ENCODE data around the gene TCAP.

The TCAP gene, protein sequence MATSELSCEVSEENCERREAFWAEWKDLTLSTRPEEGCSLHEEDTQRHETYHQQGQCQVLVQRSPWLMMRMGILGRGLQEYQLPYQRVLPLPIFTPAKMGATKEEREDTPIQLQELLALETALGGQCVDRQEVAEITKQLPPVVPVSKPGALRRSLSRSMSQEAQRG

DNA sequence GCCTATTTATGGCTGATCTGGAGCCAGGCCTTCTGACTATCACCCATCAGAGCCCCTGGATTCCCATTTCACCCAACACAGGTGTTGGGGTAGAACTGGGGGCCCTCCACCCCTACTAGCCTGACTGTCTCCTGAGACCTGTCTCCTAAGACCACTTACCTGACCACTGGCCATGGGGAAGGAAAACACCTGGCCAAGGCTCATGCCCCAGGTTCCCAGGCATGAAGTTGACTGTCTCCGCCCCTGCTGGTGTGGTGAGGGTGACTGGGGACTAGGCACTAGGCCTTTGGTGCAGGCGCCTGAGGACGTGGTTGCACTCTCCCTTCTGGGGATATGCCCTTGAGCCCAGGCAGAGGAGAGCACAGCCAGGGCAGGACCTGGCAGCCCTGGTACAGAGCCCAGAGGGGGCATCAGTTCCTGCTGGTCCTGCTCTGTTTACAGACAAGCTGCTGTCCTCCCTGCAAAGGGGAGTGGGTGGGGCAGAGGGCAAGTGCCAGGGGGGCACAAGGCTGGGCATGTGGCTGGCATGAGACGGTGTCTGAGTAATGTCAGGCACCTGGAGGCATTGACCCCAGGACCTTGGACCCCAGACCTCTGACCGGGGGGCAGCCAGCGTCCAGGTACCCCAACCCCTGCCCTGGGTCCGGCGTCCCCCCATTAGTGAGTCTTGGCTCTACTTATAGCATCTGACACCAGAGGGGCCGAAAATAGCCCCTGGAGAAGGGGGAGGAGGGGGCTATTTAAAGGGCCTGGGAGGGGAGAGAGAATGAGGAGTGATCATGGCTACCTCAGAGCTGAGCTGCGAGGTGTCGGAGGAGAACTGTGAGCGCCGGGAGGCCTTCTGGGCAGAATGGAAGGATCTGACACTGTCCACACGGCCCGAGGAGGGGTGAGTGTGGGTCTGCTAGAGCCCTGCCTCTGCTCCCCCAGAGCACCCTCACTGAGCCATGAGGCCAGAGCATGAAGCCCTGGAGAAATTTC is at the start of gene TCAP:
TCAP (plus strand) TSS at position 769 of the 981 bp plus-strand sequence; CDS start at position 780, 11 bp downstream.
- no peak for DNase-seq
- intact Hi-C loops (cut with DNase I), result no loop called here

GRCh38 chr17:39615434-39615833 is 49.7 kb upstream of the TCAP start:
- intact Hi-C loops (cut with DNase I), result no loop called here
- DNase-seq, result no peak

DNA sequence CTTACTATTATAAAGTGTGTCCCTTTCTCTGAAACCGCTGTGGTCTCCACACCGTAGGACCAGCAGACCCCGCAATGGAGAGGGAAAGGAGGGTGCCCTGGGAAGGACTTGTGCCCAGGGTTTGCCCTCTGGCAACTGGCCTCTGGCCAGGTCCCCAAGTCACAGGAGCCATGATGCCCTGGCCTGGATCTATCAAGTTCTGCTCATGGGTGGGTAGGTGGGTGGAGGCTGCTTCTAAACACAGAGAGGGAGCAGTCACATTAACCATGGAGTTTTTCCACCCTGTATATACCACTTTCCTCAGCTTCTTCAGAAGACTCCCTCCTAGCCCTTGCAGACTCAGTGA is 48.1 kb upstream of the TCAP start:
- intact Hi-C loops (cut with DNase I), result no loop called here
- no peak for DNase-seq

DNA sequence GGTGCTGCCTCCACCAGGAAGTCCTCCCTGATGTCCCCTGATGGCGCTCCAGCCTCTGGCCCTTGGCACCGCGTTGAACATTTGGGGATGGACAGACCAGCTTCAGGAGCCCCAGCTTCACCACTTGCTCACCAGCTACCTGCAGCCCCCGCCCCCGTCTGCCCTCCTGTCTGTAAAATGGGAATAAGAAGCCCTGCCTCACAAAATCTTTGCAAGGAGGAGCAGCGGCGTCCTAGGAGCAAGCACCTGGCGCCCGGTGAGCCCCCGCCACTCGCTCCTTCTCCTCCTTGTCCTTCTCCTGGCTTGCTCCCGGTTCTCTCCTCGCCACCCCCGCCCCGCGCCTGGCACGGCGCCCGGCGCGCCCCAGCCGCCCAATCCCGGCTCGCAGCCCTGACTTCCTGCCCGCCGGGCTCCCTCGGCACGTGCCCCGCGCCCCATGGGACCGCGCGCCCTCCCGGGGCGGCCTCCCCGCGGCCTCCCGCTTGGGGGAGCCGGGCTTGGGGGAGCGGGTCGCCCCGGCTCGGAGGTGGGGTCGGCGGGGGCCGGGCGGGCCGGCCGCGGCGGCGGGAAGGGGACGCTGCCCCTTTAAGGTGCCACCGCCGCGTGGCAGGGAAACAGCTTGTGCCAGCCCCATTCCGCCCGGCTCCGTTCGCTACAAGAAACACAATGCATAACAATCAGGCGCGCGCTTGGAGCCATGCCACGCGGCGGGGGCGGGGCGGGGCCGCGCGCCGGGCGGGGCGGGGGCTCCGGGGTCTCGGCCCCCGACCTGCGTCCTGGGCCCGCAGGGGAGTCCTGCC is 47.5 kb upstream of the TCAP start:
- peak in 8 of 10 donors; percentile 60 to 94 (median 71) for DNase-seq
- intact Hi-C loops (cut with DNase I), result no loop called here

GRCh38 chr17:39618246-39618913 is 46.8 kb upstream of the TCAP start:
- DNase-seq, result peak in 1 of 10 donors; percentile 85
- intact Hi-C loops (cut with DNase I), result no loop called here

- DNase-seq, result no peak
- intact Hi-C loops (cut with DNase I), result no loop called here
Measured at GRCh38 chr17:39618956-39619785, 46.0 kb upstream of the TCAP start.

DNA sequence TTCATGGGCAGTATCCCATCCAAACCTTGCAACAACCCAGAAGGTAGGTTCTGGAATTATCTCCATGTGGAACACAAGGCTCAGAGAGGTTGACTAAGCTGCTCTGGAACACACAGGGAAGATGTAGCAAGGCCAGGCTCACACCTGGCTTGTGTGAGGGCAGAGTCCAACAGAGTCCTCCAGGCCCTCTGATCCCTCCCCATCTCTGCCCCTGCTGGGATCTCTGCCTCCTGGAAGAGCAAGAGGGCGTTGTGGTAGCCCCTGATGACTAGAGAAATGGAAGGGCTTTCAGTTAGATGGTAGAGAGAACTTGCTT is 45.4 kb upstream of the TCAP start:
- intact Hi-C loops (cut with DNase I), result loop anchor here (5.0 kb wide), 2 partner anchors 72 to 113 kb away; partner anchors contain the start of gene MIEN1
- DNase-seq, result no peak

- intact Hi-C loops (cut with DNase I), result loop anchor here (1.0 to 5.0 kb wide), 4 partner anchors 51 to 133 kb away; partner anchors contain the start of gene MIEN1
- peak; percentile 84 to 98 (median 92) for DNase-seq
Measured at GRCh38 chr17:39621523-39622379, 43.4 kb upstream of the TCAP start.

DNA sequence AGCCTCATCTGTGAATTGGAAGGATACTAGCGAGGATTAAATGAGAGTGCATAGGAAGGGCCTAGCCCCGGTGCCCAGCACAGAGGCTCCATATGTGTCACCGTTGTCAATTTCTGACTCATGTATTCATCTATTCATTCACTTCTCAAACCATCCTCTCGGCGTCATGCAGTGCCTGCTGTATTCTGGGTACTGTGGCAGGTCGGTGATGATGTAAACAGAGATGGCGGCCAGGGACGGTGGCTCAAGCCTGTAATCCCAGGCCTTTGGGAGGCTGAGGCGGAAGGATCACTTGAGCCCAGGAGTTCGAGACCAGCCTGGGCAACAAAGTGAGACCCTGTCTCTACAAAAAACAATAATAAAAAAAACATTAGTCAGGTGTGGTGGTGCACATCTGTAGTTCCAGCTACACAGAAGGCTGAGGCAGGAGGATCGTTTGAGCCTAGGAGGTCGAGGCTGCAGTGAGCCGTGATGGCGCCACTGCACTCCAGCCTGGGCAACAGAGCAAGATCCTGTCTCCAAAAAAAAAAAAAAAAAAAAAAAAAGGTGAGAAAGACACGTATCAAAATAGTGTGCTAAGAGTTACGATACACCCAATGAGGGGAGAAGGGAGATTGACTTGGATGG is 42.7 kb upstream of the TCAP start:
- peak in 1 of 10 donors; percentile 79 for DNase-seq
- intact Hi-C loops (cut with DNase I), result loop anchor here (1.0 to 5.0 kb wide), 4 partner anchors 50 to 132 kb away; partner anchors contain the start of gene MIEN1

GRCh38 chr17:39623356-39623950 is 41.7 kb upstream of the TCAP start:
- DNase-seq, result peak; percentile 84 to 98 (median 93)
- intact Hi-C loops (cut with DNase I), result loop anchor here (2.0 to 5.0 kb wide), 3 partner anchors 76 to 131 kb away; partner anchors contain the start of gene MIEN1

- DNase-seq, result no peak
- intact Hi-C loops (cut with DNase I), result loop anchor here (5.0 kb wide), 2 partner anchors 77 to 108 kb away; partner anchors contain the start of gene MIEN1
Measured at GRCh38 chr17:39624313-39624712, 40.8 kb upstream of the TCAP start.

DNA sequence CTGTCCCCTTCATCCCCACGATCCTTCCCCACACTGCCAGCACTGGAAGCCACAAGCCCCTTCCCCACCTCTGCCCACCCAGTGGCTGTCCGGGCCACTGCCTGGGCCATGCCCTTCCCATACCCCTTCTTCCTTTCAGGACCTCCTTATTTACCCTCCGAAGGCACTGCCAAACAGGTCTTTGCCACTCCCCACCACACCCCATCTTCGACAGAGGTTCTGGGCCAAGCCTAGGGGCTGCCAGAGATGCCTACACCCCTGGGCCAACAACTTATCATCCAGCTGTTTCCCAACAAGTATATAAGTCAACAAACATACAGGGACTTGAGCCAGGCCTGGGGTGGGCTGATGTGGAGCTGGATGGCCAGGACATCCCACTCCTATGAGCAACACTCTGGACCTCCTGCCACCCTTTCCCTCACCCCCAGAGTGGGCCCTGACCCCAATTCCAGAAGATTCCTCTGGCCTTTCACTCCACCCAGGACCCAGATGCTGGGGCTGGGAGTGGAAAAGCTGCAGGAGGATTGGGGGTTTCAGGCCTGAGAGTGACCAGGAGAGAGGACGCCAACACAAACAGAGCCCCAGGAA is 39.9 kb upstream of the TCAP start:
- DNase-seq, result no peak
- intact Hi-C loops (cut with DNase I), result no loop called here

DNA sequence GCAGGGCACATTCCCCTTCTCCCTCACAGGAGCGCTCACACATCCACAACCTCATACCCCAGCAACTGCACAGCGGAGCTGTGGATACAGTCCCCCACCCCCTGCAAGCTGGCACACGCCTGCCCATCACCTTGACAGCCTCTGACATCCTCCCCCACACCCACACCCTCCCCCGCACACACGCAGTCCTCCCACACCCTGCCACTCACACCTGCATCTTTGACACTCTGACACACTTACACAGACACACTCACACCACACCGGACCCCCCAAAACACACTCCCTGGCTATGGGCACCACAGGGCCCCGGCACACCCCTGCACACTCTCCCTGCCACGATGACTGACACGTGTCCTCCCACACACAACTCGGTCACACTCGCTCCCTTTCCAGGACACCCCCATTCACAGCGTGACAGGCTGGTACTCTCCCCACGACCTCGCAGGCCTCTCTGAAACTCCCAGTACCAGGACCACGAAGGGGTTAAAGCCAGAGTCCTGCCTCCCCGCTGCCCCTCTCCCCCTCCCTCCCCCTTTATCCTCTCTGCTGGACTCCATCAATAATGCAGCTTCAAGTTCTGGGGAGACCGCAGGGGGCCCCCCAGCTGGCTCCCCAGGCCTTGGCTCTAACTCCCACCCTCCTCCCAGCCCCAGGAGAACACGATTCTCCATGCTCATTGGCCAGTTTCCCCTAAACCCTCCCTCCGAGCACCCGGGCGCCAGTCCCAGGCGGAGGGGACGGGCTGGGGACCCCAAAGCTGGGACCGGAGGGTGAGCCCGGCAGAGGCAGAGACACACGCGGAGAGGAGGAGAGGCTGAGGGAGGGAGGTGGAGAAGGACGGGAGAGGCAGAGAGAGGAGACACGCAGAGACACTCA is 38.7 kb upstream of the TCAP start, which contains the start of gene PPP1R1B:
PPP1R1B (plus strand) TSS at position 782 of the 876 bp plus-strand sequence. CDS start 441 bp downstream, outside the sequence.
- intact Hi-C loops (cut with DNase I), result no loop called here
- peak in 3 of 10 donors; percentile 57 to 85 (median 67) for DNase-seq

DNA sequence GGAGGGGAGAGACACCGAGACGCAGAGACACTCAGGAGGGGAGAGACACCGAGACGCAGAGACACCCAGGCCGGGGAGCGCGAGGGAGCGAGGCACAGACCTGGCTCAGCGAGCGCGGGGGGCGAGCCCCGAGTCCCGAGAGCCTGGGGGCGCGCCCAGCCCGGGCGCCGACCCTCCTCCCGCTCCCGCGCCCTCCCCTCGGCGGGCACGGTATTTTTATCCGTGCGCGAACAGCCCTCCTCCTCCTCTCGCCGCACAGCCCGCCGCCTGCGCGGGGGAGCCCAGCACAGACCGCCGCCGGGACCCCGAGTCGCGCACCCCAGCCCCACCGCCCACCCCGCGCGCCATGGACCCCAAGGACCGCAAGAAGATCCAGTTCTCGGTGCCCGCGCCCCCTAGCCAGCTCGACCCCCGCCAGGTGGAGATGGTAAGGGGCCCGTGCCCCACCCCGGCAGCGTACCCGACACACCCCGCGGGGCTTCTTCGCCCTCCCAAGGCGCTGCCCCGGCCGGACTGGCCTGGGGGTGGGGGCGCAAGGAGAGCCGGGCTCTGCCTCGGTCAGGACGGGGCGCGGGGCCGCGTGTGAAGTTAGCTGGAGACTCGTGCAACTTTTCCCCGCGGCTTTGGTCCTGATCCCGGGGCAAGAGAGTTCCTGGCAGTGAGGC is 38.0 kb upstream of the TCAP start:
- intact Hi-C loops (cut with DNase I), result no loop called here
- DNase-seq, result no peak

- intact Hi-C loops (cut with DNase I), result no loop called here
- DNase-seq, result no peak
Measured at GRCh38 chr17:39627712-39628516, 37.2 kb upstream of the TCAP start.
